NCI-H128 (cell line): ENCODE data around the gene FGF11.
"Not testable (repeated sequence)": the region's sequence is repeated elsewhere in the genome, so short reads cannot be mapped to it uniquely, and the experiment has no call there.

ENCODE experiments used
- DNase-seq: peaks from one replicate; lab custom pipeline; 2025; ENCODE audit not compliant: unreplicated experiment; lab: John Stamatoyannopoulos, UW

Gene FGF11

GRCh38 chr17:7478276-7479212, 39.2 kb downstream of the FGF11 start:
- no peak for DNase-seq

- DNase-seq = no peak
Measured at GRCh38 chr17:7479213-7480088, 40.1 kb downstream of the FGF11 start, which contains the start of gene ZBTB4. TSS of gene ZBTB4 (minus strand) at chr17:7479631. CDS start at chr17:7466801, 12,830 bp downstream.

GRCh38 chr17:7480089-7480384, 40.7 kb downstream of the FGF11 start:
- no peak for DNase-seq

- not testable (repeated sequence) for DNase-seq
Measured at GRCh38 chr17:7481275-7481674, 42.0 kb downstream of the FGF11 start, which contains the start of gene SLC35G6. TSS of gene SLC35G6 (plus strand) at chr17:7481446. CDS start at chr17:7481517, 71 bp downstream.

GRCh38 chr17:7481842-7482741, 42.8 kb downstream of the FGF11 start:
- not testable (repeated sequence) for DNase-seq

- not testable (repeated sequence) for DNase-seq
Measured at GRCh38 chr17:7482742-7483088, 43.4 kb downstream of the FGF11 start.

- DNase-seq = peak; percentile 62
Measured at GRCh38 chr17:7483255-7484066, 44.1 kb downstream of the FGF11 start.

- DNase-seq = peak; percentile 83
Measured at GRCh38 chr17:7484067-7484918, 45.0 kb downstream of the FGF11 start, which contains the start of gene POLR2A. TSS of gene POLR2A (plus strand) at chr17:7484366.

- no peak for DNase-seq
Measured at GRCh38 chr17:7484919-7485377, 45.6 kb downstream of the FGF11 start.

- no peak for DNase-seq
Measured at GRCh38 chr17:7486181-7486580, 46.9 kb downstream of the FGF11 start.

- no peak for DNase-seq
Measured at GRCh38 chr17:7490144-7490543, 50.8 kb downstream of the FGF11 start.

GRCh38 chr17:7491583-7491982, 52.3 kb downstream of the FGF11 start:
- DNase-seq = no peak

- no peak for DNase-seq
Measured at GRCh38 chr17:7493941-7494340, 54.6 kb downstream of the FGF11 start.
